ENCODE results near the gene OPA1. TPM values are rescaled to one million over a fixed set of nuclear protein-coding genes. Genes with fewer than 3 reads are reported as not detected.
A peak's percentile ranks its signal among the peaks of the same experiment; 100 is the strongest.

OPA1 gene
- total RNA-seq, 1 donor from 2014 or later: 38.5 TPM

GRCh38 chr3:193729088-193729465, 136.1 kb downstream of the OPA1 start:
- Histone ChIP-seq H3K4me3 (no peak overlapping the region), H3K4me1 (no peaks in the 10 kb centered on the region), H3K27ac (no peak overlapping the region), H3K36me3 (no peaks in the 10 kb centered on the region), H3K27me3 (no peaks in the 10 kb centered on the region), H3K9me3 (no peaks in the 10 kb centered on the region)
- intact Hi-C loops (cut with DNase I): no loop called here
- DNase-seq (ENCODE audit: extremely low spot score in 2 of 2): no peak
- TF ChIP-seq POLR2A (IDR thresholded peaks at IDR 0.05): no peak
- TF ChIP-seq CTCF (IDR thresholded peaks at IDR 0.05): no peak
- TF ChIP-seq POLR2AphosphoS5 (IDR thresholded peaks at IDR 0.05; ENCODE audit: insufficient read depth in 1 of 2, low read depth in 1 of 2): no peak

GRCh38 chr3:193729601-193730000, 136.6 kb downstream of the OPA1 start:
- Histone ChIP-seq H3K9me3 (no peaks in the 10 kb centered on the region), H3K36me3 (no peaks in the 10 kb centered on the region), H3K4me1 (no peaks in the 10 kb centered on the region), H3K27me3 (no peaks in the 10 kb centered on the region), H3K27ac (no peak overlapping the region), H3K4me3 (no peak overlapping the region)
- DNase-seq (ENCODE audit: extremely low spot score in 2 of 2): peak in 1 of 2 donors; percentile 60
- intact Hi-C loops (cut with DNase I): no loop called here
- TF ChIP-seq CTCF (IDR thresholded peaks at IDR 0.05): no peak

- TF ChIP-seq CTCF (IDR thresholded peaks at IDR 0.05): no peak
- no peak for TF ChIP-seq POLR2A (IDR thresholded peaks at IDR 0.05)
- no peak for TF ChIP-seq POLR2AphosphoS5 (IDR thresholded peaks at IDR 0.05; ENCODE audit: insufficient read depth in 1 of 2, low read depth in 1 of 2)
- peak in 1 of 2 donors; percentile 25 for DNase-seq (ENCODE audit: extremely low spot score in 2 of 2)
- H3K4me3 ChIP-seq: no peak overlapping the region
- H3K27me3 ChIP-seq: no peaks in the 10 kb centered on the region
- H3K9me3 ChIP-seq: no peaks in the 10 kb centered on the region
- no peak overlapping the region for H3K27ac ChIP-seq
- no peaks in the 10 kb centered on the region for H3K36me3 ChIP-seq
- intact Hi-C loops (cut with DNase I): no loop called here
- no peaks in the 10 kb centered on the region for H3K4me1 ChIP-seq
These were observed 137.5 kb downstream of the OPA1 start for GRCh38 chr3:193730511-193730910.

GRCh38 chr3:193730976-193731375, 138.0 kb downstream of the OPA1 start:
- peak in 1 of 2 donors; percentile 49 for DNase-seq (ENCODE audit: extremely low spot score in 2 of 2)
- Histone ChIP-seq H3K4me1 (no peaks in the 10 kb centered on the region), H3K36me3 (no peaks in the 10 kb centered on the region), H3K27me3 (no peaks in the 10 kb centered on the region), H3K9me3 (no peaks in the 10 kb centered on the region), H3K4me3 (no peak overlapping the region), H3K27ac (no peak overlapping the region)
- intact Hi-C loops (cut with DNase I): no loop called here
- no peak for TF ChIP-seq POLR2A (IDR thresholded peaks at IDR 0.05)
- TF ChIP-seq CTCF (IDR thresholded peaks at IDR 0.05): no peak
- TF ChIP-seq POLR2AphosphoS5 (IDR thresholded peaks at IDR 0.05; ENCODE audit: insufficient read depth in 1 of 2, low read depth in 1 of 2): no peak

- H3K4me3 ChIP-seq: no peak overlapping the region
- TF ChIP-seq POLR2A (IDR thresholded peaks at IDR 0.05): no peak
- TF ChIP-seq CTCF (IDR thresholded peaks at IDR 0.05): no peak
- no peak for TF ChIP-seq POLR2AphosphoS5 (IDR thresholded peaks at IDR 0.05; ENCODE audit: insufficient read depth in 1 of 2, low read depth in 1 of 2)
- DNase-seq (ENCODE audit: extremely low spot score in 2 of 2): peak in 1 of 2 donors; percentile 22
- H3K9me3 ChIP-seq: no peaks in the 10 kb centered on the region
- H3K27me3 ChIP-seq: no peaks in the 10 kb centered on the region
- no peak overlapping the region for H3K27ac ChIP-seq
- intact Hi-C loops (cut with DNase I): no loop called here
- H3K4me1 ChIP-seq: no peaks in the 10 kb centered on the region
- H3K36me3 ChIP-seq: no peaks in the 10 kb centered on the region
These were observed 138.6 kb downstream of the OPA1 start for GRCh38 chr3:193731656-193732055.
